COLO668 (cell line): ENCODE data around the gene PAPSS2.

Experiments used
- DNase-seq: peaks from one replicate; lab custom pipeline; 2025; ENCODE audit not compliant: unreplicated experiment; lab: John Stamatoyannopoulos, UW

PAPSS2 gene

GRCh38 chr10:87669752-87670151, 10.1 kb downstream of the PAPSS2 start:
- DNase-seq, result no peak

GRCh38 chr10:87670586-87670985, 10.9 kb downstream of the PAPSS2 start:
- DNase-seq, result no peak

- DNase-seq, result no peak
Measured at GRCh38 chr10:87671139-87671815, 11.6 kb downstream of the PAPSS2 start.

GRCh38 chr10:87672551-87672950, 12.9 kb downstream of the PAPSS2 start:
- no peak for DNase-seq

- DNase-seq, result no peak
Measured at GRCh38 chr10:87674943-87675342, 15.3 kb downstream of the PAPSS2 start.

- no peak for DNase-seq
Measured at GRCh38 chr10:87675396-87676376, 16.0 kb downstream of the PAPSS2 start.

- no peak for DNase-seq
Measured at GRCh38 chr10:87677595-87677994, 17.9 kb downstream of the PAPSS2 start.

GRCh38 chr10:87678302-87678701, 18.6 kb downstream of the PAPSS2 start:
- no peak for DNase-seq

GRCh38 chr10:87683356-87683755, 23.7 kb downstream of the PAPSS2 start:
- no peak for DNase-seq

- no peak for DNase-seq
Measured at GRCh38 chr10:87684001-87684638, 24.4 kb downstream of the PAPSS2 start.

- DNase-seq, result no peak
Measured at GRCh38 chr10:87685832-87686574, 26.3 kb downstream of the PAPSS2 start.

GRCh38 chr10:87691506-87692070, 31.9 kb downstream of the PAPSS2 start:
- DNase-seq, result no peak

- no peak for DNase-seq
Measured at GRCh38 chr10:87692956-87693484, 33.3 kb downstream of the PAPSS2 start.

GRCh38 chr10:87694011-87694794, 34.5 kb downstream of the PAPSS2 start:
- DNase-seq, result no peak

- no peak for DNase-seq
Measured at GRCh38 chr10:87695074-87695473, 35.4 kb downstream of the PAPSS2 start.

- no peak for DNase-seq
Measured at GRCh38 chr10:87696922-87697745, 37.5 kb downstream of the PAPSS2 start.

GRCh38 chr10:87700031-87700796, 40.5 kb downstream of the PAPSS2 start:
- no peak for DNase-seq
